ENCODE results near the gene BHLHA15.

BHLHA15 gene

DNA sequence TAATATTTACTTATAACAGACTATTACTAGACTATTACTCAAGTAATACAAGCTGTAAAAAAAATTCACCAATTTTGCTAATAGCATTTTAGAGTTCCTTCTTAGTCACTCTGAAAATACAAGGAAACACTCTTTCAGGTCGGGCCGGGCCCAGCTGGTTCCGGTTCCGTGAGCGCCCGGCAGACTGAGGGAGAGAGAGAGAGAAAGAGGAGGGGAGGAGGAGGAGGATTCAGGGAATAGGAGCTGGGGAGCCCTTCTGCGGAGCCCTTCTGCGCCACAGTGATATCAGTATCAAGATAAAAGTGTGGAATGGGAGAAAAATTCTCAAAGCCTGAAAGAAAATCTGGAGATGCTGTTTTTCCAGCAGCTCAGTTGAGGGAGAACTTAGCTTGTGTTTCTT lies 30.5 kb upstream of the BHLHA15 start:
- no peak overlapping the region for H2BK15ac ChIP-seq (ENCODE audit: low read depth, poor library complexity, severe bottlenecking)
- peaks cover 10% of the 10 kb centered on the region in 2 experiments for H3K36me3 ChIP-seq (ENCODE audit: control insufficient read depth in 1 of 2, insufficient read depth in 2 of 2, low read depth in 1 of 2, low read length in 2 of 2)
- no peaks in the 10 kb centered on the region for H3K27me3 ChIP-seq (ENCODE audit: control insufficient read depth in 1 of 2, insufficient read depth in 1 of 2, low read length in 2 of 2)
- no peak overlapping the region for H2BK5ac ChIP-seq (ENCODE audit: low read depth, low read length, poor library complexity, severe bottlenecking)
- no peaks in the 10 kb centered on the region for H3K4me1 ChIP-seq (ENCODE audit: control insufficient read depth, insufficient read depth, low read depth, low read length)
- peaks cover 5% of the 10 kb centered on the region for H3K79me1 ChIP-seq (replicated peaks; ENCODE audit: low read length, poor library complexity, severe bottlenecking)
- H2AFZ ChIP-seq (ENCODE audit: low read depth, low read length): no peak overlapping the region
- no peak for DNase-seq
- H3K27ac ChIP-seq (ENCODE audit: low read length, poor library complexity, severe bottlenecking): no peak overlapping the region
- H2BK120ac ChIP-seq (ENCODE audit: low read depth, low read length): no peak overlapping the region
- 96% methylated on average over 8 of the region's 8 CpGs for whole genome bisulfite sequencing
- H4K91ac ChIP-seq (ENCODE audit: low read length): no peak overlapping the region
- H3K9me3 ChIP-seq (ENCODE audit: control insufficient read depth, low read length): no peaks in the 10 kb centered on the region
- no peak overlapping the region for H3K14ac ChIP-seq (ENCODE audit: low read length in 2 of 2)
- H3K4ac ChIP-seq (ENCODE audit: low read depth in 1 of 2, low read length in 2 of 2): no peak overlapping the region
- H3K4me2 ChIP-seq (ENCODE audit: low read length, poor library complexity, severe bottlenecking): no peak overlapping the region
- no peak overlapping the region for H3K9ac ChIP-seq (ENCODE audit: low read length)
- no peak overlapping the region for H3K4me3 ChIP-seq (ENCODE audit: insufficient read depth in 1 of 2, low read depth in 1 of 2, low read length in 2 of 2)
- no peak overlapping the region for H4K8ac ChIP-seq (ENCODE audit: low read length)
- H2BK12ac ChIP-seq (ENCODE audit: low read length in 2 of 2): no peak overlapping the region
- H3K18ac ChIP-seq (ENCODE audit: low read depth in 1 of 2, low read length in 2 of 2): no peak overlapping the region
- no peak overlapping the region for H3K23ac ChIP-seq (ENCODE audit: low read length in 2 of 2)
- no peak overlapping the region for H2AK5ac ChIP-seq (ENCODE audit: low read length, severe bottlenecking)

DNA sequence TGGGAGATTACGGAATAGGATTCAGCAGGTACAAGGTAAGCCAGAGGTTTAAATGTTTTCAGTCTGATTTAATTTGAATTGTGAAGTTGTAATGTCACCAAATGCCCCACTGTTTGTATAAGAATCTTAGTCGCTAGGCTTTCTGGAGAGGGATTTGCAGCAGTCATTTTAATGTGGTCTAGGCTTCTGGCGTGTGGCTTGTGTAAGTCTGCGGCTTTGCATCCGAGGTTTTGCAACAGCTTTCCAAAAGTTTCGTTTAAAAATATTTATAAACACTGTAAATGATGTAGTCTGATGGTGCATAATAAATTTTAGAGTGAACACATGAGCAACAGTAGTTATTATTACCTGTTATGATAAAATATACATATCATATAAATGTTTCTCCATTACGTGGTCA lies 26.1 kb upstream of the BHLHA15 start:
- WGBS: 93% methylated on average over 5 of the region's 7 CpGs
- Histone ChIP-seq H4K8ac (ENCODE audit: low read length) (no peak overlapping the region), H3K9ac (ENCODE audit: low read length) (peak overlapping the region; percentile 86), H2BK15ac (ENCODE audit: low read depth, poor library complexity, severe bottlenecking) (no peak overlapping the region), H2BK5ac (ENCODE audit: low read depth, low read length, poor library complexity, severe bottlenecking) (no peak overlapping the region), H3K36me3 (ENCODE audit: control insufficient read depth in 1 of 2, insufficient read depth in 2 of 2, low read depth in 1 of 2, low read length in 2 of 2) (peaks cover 5 to 9% of the 10 kb centered on the region in 2 experiments), H2AK5ac (ENCODE audit: low read length, severe bottlenecking) (no peak overlapping the region), H4K91ac (ENCODE audit: low read length) (no peak overlapping the region), H3K4me3 (ENCODE audit: insufficient read depth in 1 of 2, low read depth in 1 of 2, low read length in 2 of 2) (no peak overlapping the region), H3K4me2 (ENCODE audit: low read length, poor library complexity, severe bottlenecking) (no peak overlapping the region), H2AFZ (ENCODE audit: low read depth, low read length) (no peak overlapping the region), H3K9me3 (ENCODE audit: control insufficient read depth, low read length) (no peaks in the 10 kb centered on the region), H3K18ac (ENCODE audit: low read depth in 1 of 2, low read length in 2 of 2) (no peak overlapping the region), H3K27me3 (ENCODE audit: control insufficient read depth in 1 of 2, insufficient read depth in 1 of 2, low read length in 2 of 2) (no peaks in the 10 kb centered on the region), H2BK120ac (ENCODE audit: low read depth, low read length) (no peak overlapping the region), H3K27ac (ENCODE audit: low read length, poor library complexity, severe bottlenecking) (no peak overlapping the region), H3K4me1 (ENCODE audit: control insufficient read depth, insufficient read depth, low read depth, low read length) (no peaks in the 10 kb centered on the region), H2BK12ac (ENCODE audit: low read length in 2 of 2) (no peak overlapping the region), H3K4ac (ENCODE audit: low read depth in 1 of 2, low read length in 2 of 2) (no peak overlapping the region), H3K79me1 (replicated peaks; ENCODE audit: low read length, poor library complexity, severe bottlenecking) (peaks cover 6% of the 10 kb centered on the region), H3K23ac (ENCODE audit: low read length in 2 of 2) (no peak overlapping the region), H3K14ac (ENCODE audit: low read length in 2 of 2) (no peak overlapping the region)
- peak; percentile 4 for DNase-seq

DNA sequence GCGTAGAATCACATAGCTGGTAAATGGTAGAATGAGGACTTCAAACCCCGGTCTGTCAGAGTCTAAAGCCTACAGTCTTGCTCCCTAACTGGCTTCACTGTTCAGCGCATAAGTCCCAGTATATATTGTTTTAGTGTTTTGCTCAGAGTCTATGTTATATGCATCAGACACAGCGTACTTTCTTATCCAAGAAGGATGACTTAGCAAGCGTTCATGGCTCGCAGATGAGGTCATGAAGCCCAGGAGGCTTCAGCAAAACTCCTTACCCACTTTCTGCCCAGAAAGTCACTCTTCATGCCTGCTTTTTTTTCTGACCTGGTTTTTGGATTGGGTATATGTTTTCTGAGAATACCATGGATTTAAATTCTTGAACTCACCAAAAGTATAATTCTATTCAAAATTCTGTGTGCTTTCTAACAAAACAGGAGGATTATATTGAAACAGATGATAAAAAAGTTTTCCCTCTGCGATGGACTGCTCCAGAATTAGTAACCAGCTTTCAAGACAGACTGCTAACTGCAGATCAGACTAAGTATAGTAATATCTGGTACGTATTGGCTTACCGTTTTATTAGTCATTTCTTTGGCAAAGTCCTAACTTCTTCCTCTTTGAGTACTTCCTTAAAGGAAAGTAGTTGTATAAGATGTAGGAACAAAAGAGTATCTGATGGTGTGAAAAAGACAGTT lies 24.6 kb upstream of the BHLHA15 start:
- Histone ChIP-seq H3K27me3 (ENCODE audit: control insufficient read depth in 1 of 2, insufficient read depth in 1 of 2, low read length in 2 of 2) (no peaks in the 10 kb centered on the region), H2BK120ac (ENCODE audit: low read depth, low read length) (no peak overlapping the region), H4K8ac (ENCODE audit: low read length) (no peak overlapping the region), H3K9ac (ENCODE audit: low read length) (peak overlapping the region; percentile 86), H3K14ac (ENCODE audit: low read length in 2 of 2) (no peak overlapping the region), H3K4me2 (ENCODE audit: low read length, poor library complexity, severe bottlenecking) (no peak overlapping the region), H3K18ac (ENCODE audit: low read depth in 1 of 2, low read length in 2 of 2) (no peak overlapping the region), H3K4me1 (ENCODE audit: control insufficient read depth, insufficient read depth, low read depth, low read length) (no peaks in the 10 kb centered on the region), H3K23ac (ENCODE audit: low read length in 2 of 2) (no peak overlapping the region), H3K79me1 (replicated peaks; ENCODE audit: low read length, poor library complexity, severe bottlenecking) (peaks cover 3% of the 10 kb centered on the region), H2BK5ac (ENCODE audit: low read depth, low read length, poor library complexity, severe bottlenecking) (no peak overlapping the region), H3K27ac (ENCODE audit: low read length, poor library complexity, severe bottlenecking) (no peak overlapping the region), H3K36me3 (ENCODE audit: control insufficient read depth in 1 of 2, insufficient read depth in 2 of 2, low read depth in 1 of 2, low read length in 2 of 2) (peaks cover 8 to 15% of the 10 kb centered on the region in 2 experiments), H3K4ac (ENCODE audit: low read depth in 1 of 2, low read length in 2 of 2) (no peak overlapping the region), H3K9me3 (ENCODE audit: control insufficient read depth, low read length) (no peaks in the 10 kb centered on the region), H2BK12ac (ENCODE audit: low read length in 2 of 2) (no peak overlapping the region), H3K4me3 (ENCODE audit: insufficient read depth in 1 of 2, low read depth in 1 of 2, low read length in 2 of 2) (peak overlapping the region in 1 of 2 experiments; percentile 64), H4K91ac (ENCODE audit: low read length) (no peak overlapping the region), H2AK5ac (ENCODE audit: low read length, severe bottlenecking) (no peak overlapping the region), H2AFZ (ENCODE audit: low read depth, low read length) (no peak overlapping the region), H2BK15ac (ENCODE audit: low read depth, poor library complexity, severe bottlenecking) (no peak overlapping the region)
- WGBS: 78% methylated on average over 5 of the region's 9 CpGs
- no peak for DNase-seq

DNA sequence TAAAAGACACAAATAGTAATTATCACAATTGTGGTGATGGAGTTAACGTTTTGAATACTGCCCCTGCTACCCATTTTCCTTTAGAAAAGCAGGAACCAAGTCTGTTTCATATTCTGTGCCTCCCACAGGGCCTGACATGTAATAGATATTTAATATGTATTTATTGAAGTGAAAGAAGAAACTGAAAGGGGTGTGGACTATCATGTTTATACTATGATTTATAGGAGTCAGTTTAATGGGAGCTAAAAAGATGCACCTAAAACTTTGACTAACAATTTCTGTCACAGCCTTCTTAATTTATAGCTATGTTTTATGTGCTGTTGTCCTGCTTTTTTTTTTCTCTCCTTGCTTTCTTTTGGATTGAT lies 24.1 kb upstream of the BHLHA15 start:
- Histone ChIP-seq H3K4me1 (ENCODE audit: control insufficient read depth, insufficient read depth, low read depth, low read length) (no peaks in the 10 kb centered on the region), H4K91ac (ENCODE audit: low read length) (no peak overlapping the region), H3K27ac (ENCODE audit: low read length, poor library complexity, severe bottlenecking) (no peak overlapping the region), H3K79me1 (replicated peaks; ENCODE audit: low read length, poor library complexity, severe bottlenecking) (peaks cover 3% of the 10 kb centered on the region), H3K18ac (ENCODE audit: low read depth in 1 of 2, low read length in 2 of 2) (no peak overlapping the region), H2BK12ac (ENCODE audit: low read length in 2 of 2) (no peak overlapping the region), H2AFZ (ENCODE audit: low read depth, low read length) (no peak overlapping the region), H3K9ac (ENCODE audit: low read length) (peak overlapping the region; percentile 86), H3K36me3 (ENCODE audit: control insufficient read depth in 1 of 2, insufficient read depth in 2 of 2, low read depth in 1 of 2, low read length in 2 of 2) (peaks cover 13 to 21% of the 10 kb centered on the region in 2 experiments), H2AK5ac (ENCODE audit: low read length, severe bottlenecking) (no peak overlapping the region), H2BK5ac (ENCODE audit: low read depth, low read length, poor library complexity, severe bottlenecking) (no peak overlapping the region), H3K27me3 (ENCODE audit: control insufficient read depth in 1 of 2, insufficient read depth in 1 of 2, low read length in 2 of 2) (no peaks in the 10 kb centered on the region), H3K9me3 (ENCODE audit: control insufficient read depth, low read length) (no peaks in the 10 kb centered on the region), H3K23ac (ENCODE audit: low read length in 2 of 2) (no peak overlapping the region), H2BK120ac (ENCODE audit: low read depth, low read length) (no peak overlapping the region), H3K4me3 (ENCODE audit: insufficient read depth in 1 of 2, low read depth in 1 of 2, low read length in 2 of 2) (peak overlapping the region in 1 of 2 experiments; percentile 64), H3K14ac (ENCODE audit: low read length in 2 of 2) (no peak overlapping the region), H3K4ac (ENCODE audit: low read depth in 1 of 2, low read length in 2 of 2) (no peak overlapping the region), H3K4me2 (ENCODE audit: low read length, poor library complexity, severe bottlenecking) (no peak overlapping the region), H4K8ac (ENCODE audit: low read length) (no peak overlapping the region), H2BK15ac (ENCODE audit: low read depth, poor library complexity, severe bottlenecking) (no peak overlapping the region)
- no peak for DNase-seq
- 60% methylated on average over 1 of the region's 1 CpG for WGBS

All from mesenchymal stem cell (in vitro differentiated cells and primary cell).